Spinal cord (tissue), 10 donors: ENCODE results near the gene TMEM222. TPM values are rescaled to one million over a fixed set of nuclear protein-coding genes. Genes with fewer than 3 reads are reported as not detected.

Experiments used
- DNase-seq, 6 donors: peaks; one replicate each; pipeline versions ENCODE4 v3.0.0 to v3.0.0-alpha.2; 2013 to 2015; ENCODE audit warnings: low spot score in 6 of 6, low read depth in 4 of 6
- H3K27ac ChIP-seq: one replicate; pipeline ENCODE4 v1.5.1; 2013; ENCODE audit warnings: low read depth, low read length, control low read depth
- H3K27me3 ChIP-seq: one replicate; pipeline ENCODE4 v1.6.1; 2013; ENCODE audit warnings: low read length; ENCODE audit not compliant: control insufficient read depth, insufficient read depth
- H3K36me3 ChIP-seq: one replicate; pipeline ENCODE4 v1.6.1; 2013; ENCODE audit warnings: low read length; ENCODE audit not compliant: control insufficient read depth, insufficient read depth
- H3K4me1 ChIP-seq: one replicate; pipeline ENCODE4 v1.6.1; 2013; ENCODE audit warnings: low read length; ENCODE audit not compliant: control insufficient read depth, insufficient read depth
- H3K4me3 ChIP-seq: one replicate; pipeline ENCODE4 v1.5.1; 2013; ENCODE audit warnings: low read depth, low read length, control low read depth
- H3K9me3 ChIP-seq: one replicate; pipeline ENCODE4 v1.6.1; 2013; ENCODE audit warnings: low read length; ENCODE audit not compliant: control insufficient read depth, insufficient read depth
- WGBS: methylation state at CpG from one replicate; pipeline ENCODE4 v1.1.5; 2013; ENCODE audit warnings: missing lambda C conversion rate; ENCODE audit not compliant: insufficient coverage; 5-methylcytosine and 5-hydroxymethylcytosine counted together
- polyA plus RNA-seq, 2 donors: library from polyadenylated mRNA; unstranded; fragments of 120-200 nt; gene quantifications; one replicate each; pipeline ENCODE4 v1.2.1, GENCODE V29; 2013; ENCODE audit not compliant: insufficient read length in 2 of 2
- total RNA-seq, 2 donors: library from RNA; depleted of rRNA in 1 of 2; stranded (reverse); fragments of 120-200 nt in 1 of 2; fragments of >200 nt in 1 of 2; gene quantifications; one replicate each; pipeline versions ENCODE4 v1.2.3 to v1.2.4, GENCODE V29; 2013 to 2014
- donor health status: healthy.

Gene TMEM222
- total and polyA plus RNA-seq, 4 donors, result 22.6 to 63.3 (median 51.6) TPM

DNA sequence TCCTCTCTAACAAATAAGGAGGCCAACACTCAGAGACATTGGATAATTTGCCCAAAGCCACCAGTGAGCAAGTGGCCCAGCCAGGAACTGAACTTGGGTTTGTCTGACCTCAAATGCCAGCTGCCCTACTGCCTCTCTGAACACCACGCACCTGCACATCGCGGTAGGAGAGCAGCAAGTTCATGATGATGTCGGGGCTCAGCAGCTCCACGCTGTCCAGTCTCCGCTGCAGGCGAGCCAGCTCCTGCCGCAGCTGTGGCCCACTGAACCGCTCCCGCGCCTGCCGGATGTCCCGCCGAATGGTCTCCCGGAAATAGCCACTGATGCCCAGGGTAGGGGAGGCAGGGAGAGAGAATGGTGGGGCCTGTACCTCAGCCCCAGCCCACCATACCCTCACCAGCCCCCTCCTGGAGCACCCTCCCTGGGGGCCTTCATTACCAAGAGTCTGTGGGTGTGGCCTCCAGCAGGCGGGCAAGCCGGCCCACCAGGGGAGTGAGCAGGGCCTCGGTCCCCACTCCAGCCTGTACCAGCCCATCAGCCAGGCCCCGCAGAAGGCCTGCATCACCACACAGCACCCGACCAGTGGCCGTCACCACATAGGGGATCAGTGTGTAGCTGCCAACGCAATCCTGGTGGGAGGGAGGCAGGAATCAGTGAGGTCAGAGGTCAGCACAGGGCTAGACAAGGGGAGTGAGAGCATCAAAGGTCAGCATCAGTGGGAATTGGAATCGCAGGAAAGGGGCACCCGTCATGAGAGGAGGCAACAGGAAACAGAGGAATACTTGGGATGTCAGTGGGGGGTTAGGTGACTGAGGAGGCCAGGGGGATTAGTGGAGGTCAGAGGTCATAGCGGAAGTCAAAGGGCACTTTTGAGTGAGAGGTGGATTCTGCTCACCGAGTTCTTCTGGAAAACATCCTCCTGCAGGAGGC is 42.1 kb downstream of the TMEM222 start:
- Histone ChIP-seq H3K27ac (no peak overlapping the region), H3K4me1 (peaks cover 45% of the 10 kb centered on the region), H3K36me3 (peaks cover 10% of the 10 kb centered on the region), H3K9me3 (no peaks in the 10 kb centered on the region), H3K4me3 (no peak overlapping the region), H3K27me3 (peaks cover 22% of the 10 kb centered on the region)
- WGBS, result 78% methylated on average over 19 of the region's 26 CpGs
- no peak for DNase-seq

- Histone ChIP-seq H3K4me1 (peaks cover 37% of the 10 kb centered on the region), H3K36me3 (peaks cover 10% of the 10 kb centered on the region), H3K4me3 (no peak overlapping the region), H3K27ac (peak overlapping the region; percentile 96), H3K27me3 (peaks cover 14% of the 10 kb centered on the region), H3K9me3 (no peaks in the 10 kb centered on the region)
- 83% methylated on average over 11 of the region's 11 CpGs for WGBS
- no peak for DNase-seq
These were observed 42.9 kb downstream of the TMEM222 start for GRCh38 chr1:27364696-27365371.

DNA sequence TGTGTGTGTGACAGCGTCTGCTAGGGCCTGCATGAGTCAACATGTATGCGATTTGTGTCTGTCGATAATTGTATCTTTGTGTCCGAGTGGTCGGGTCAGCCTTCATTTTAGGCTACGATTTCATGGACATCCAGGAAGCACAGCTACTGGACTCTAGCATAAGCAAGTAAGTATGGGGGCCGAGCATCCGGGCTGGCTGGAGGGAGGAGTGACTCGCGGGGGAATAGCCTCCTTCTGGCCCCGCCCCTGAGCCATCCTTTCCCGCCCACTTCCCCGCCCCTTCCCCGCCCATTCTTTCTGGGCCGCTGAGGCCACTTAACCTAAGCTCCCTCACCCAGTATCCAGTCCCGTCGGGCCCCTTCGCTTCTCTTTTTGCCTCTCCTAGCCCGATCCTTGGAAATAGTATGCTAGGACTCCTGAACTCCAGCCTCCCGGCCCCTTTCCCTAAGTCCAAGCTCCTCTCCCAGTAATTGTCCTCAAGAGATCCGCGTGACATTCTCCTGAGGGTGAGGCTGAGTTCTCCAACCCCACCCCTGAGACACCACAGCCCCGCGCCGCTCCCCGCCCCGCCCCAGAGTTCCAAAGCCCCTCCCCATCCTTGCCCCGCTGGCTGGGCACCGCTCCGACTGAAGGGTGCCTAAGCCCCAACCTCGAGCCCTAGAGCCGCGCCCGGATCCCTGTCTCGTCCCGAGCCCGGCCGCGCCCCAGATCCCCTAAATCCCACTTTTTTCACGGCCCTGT is 43.6 kb downstream of the TMEM222 start:
- Histone ChIP-seq H3K27ac (peak overlapping the region; percentile 96), H3K36me3 (peaks cover 10% of the 10 kb centered on the region), H3K27me3 (peaks cover 13% of the 10 kb centered on the region), H3K9me3 (no peaks in the 10 kb centered on the region), H3K4me1 (peaks cover 30% of the 10 kb centered on the region), H3K4me3 (peak overlapping the region; percentile 72)
- 6% methylated on average over 40 of the region's 40 CpGs for WGBS
- DNase-seq, result peak in 3 of 6 donors; percentile 56 to 91 (median 80)

- Histone ChIP-seq H3K4me3 (peak overlapping the region; percentile 72), H3K9me3 (no peaks in the 10 kb centered on the region), H3K27me3 (peaks cover 13% of the 10 kb centered on the region), H3K36me3 (peaks cover 9% of the 10 kb centered on the region), H3K4me1 (peaks cover 25% of the 10 kb centered on the region), H3K27ac (peak overlapping the region; percentile 96)
- peak in 3 of 6 donors; percentile 44 to 87 (median 69) for DNase-seq
- WGBS, result 0% methylated on average over 30 of the region's 30 CpGs
These were observed 44.1 kb downstream of the TMEM222 start for GRCh38 chr1:27366113-27366410.

DNA sequence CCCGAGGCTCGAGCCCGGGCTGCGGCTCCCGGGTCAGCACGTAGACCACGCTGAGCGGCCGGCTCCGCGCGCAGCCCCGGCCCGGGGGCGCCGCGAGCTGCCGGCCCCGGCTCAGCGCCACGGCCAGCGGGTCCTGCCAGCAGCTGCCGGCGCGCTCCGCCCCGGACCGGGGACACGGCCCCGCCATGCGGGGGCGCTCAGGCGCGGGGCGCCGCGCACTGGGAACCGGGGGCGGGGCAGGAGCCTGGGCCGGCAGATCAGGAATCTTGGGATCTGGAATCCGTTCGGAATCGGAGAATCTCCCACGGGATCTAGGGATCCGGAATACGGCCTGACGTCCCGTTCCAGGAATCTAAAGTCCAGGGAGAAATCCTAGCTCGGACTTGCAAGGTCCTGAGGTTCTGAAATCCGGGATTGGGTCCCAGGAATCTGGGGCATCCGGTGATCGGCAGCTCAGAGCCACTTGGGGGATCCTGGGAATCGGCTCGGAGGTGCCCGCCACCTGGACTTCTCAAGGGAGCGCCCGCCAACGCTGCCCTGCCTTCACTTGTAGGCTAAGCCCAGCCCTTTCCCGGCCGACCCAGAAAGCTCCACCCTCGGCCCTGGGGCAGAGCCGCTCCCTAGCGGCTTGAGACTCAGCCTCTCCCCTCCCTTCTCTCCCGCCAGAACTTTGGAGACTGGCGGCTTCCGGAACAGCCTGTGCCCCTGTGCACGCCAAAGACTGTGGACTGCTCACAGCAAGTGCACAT is 44.6 kb downstream of the TMEM222 start, which contains the start of gene MAP3K6:
Gene MAP3K6 (minus strand): TSS at position 551 of the 749 bp plus-strand sequence. CDS start 364 bp downstream, at position 187.
- peak in 3 of 6 donors; percentile 19 to 75 (median 31) for DNase-seq
- WGBS, result under 1% methylated on average over 67 of the region's 67 CpGs
- H3K9me3 ChIP-seq, result no peaks in the 10 kb centered on the region
- H3K27me3 ChIP-seq, result peaks cover 13% of the 10 kb centered on the region
- peak within 1 kb of the TSS; percentile 96 for H3K27ac ChIP-seq
- peaks cover 25% of the 10 kb centered on the region for H3K4me1 ChIP-seq
- H3K36me3 ChIP-seq, result peaks cover 5% of the 10 kb centered on the region
- peak within 1 kb of the TSS; percentile 72 for H3K4me3 ChIP-seq

GRCh38 chr1:27367160-27367650 is 45.2 kb downstream of the TMEM222 start:
- Histone ChIP-seq H3K4me3 (peak overlapping the region; percentile 61), H3K4me1 (peaks cover 25% of the 10 kb centered on the region), H3K36me3 (peaks cover 5% of the 10 kb centered on the region), H3K27me3 (peaks cover 13% of the 10 kb centered on the region), H3K27ac (peak overlapping the region; percentile 92), H3K9me3 (no peaks in the 10 kb centered on the region)
- WGBS, result 35% methylated on average over 8 of the region's 8 CpGs
- DNase-seq, result no peak

- no peak for DNase-seq
- H3K4me1 ChIP-seq, result peaks cover 25% of the 10 kb centered on the region
- no peak overlapping the region for H3K4me3 ChIP-seq
- H3K9me3 ChIP-seq, result no peaks in the 10 kb centered on the region
- WGBS, result 76% methylated on average over 13 of the region's 13 CpGs
- peaks cover 13% of the 10 kb centered on the region for H3K27me3 ChIP-seq
- H3K36me3 ChIP-seq, result peaks cover 2% of the 10 kb centered on the region
- no peak overlapping the region for H3K27ac ChIP-seq
These were observed 47.1 kb downstream of the TMEM222 start for GRCh38 chr1:27368869-27369582.

- Histone ChIP-seq H3K4me3 (no peak overlapping the region), H3K9me3 (no peaks in the 10 kb centered on the region), H3K27ac (no peak overlapping the region), H3K27me3 (peaks cover 6% of the 10 kb centered on the region), H3K36me3 (no peaks in the 10 kb centered on the region), H3K4me1 (peaks cover 1% of the 10 kb centered on the region)
- WGBS, result 90% methylated on average over 13 of the region's 19 CpGs
- DNase-seq, result no peak
These were observed 50.3 kb downstream of the TMEM222 start for GRCh38 chr1:27372022-27372807.
